K562 (cell line): ENCODE measurements around the gene PACS2. TPM values are rescaled to one million over a fixed set of nuclear protein-coding genes. Genes with fewer than 3 reads are reported as not detected.

Experiments used
- ATAC-seq: fragments of 200-7000 bp; cut with Tn5 transposase; 3 replicates; pipeline ENCODE4 v1.9.1; 2020; ENCODE audit warnings: moderate library complexity
- BruUV-seq: library from RNA; stranded (reverse); fragments of 400-500 nt; replicated peaks from 2 replicates; lab custom pipeline; 2021; lab: Mats Ljungman, UMichigan
- CTCF ChIA-PET: fragments of 300-600 bp; formaldehyde crosslinking; extraction: SDS; loops from one replicate; lab custom pipeline; 2021; ENCODE audit warnings: low intra/inter-chr PET ratio; lab: Yijun Ruan, JAX
- POLR2A ChIA-PET: fragments of 300-600, 350-650 bp; sonication (Branson Sonifier 250); formaldehyde crosslinking; extraction: SDS; loops from one replicate; lab custom pipeline; 2021; ENCODE audit warnings: antibody characterized with exemption, inconsistent platforms; lab: Yijun Ruan, JAX
- DNase-seq, 4 experiments: peaks; one replicate each; pipeline versions ENCODE4 v3.0.0 to v3.0.0-alpha.2; 2011 to 2018; ENCODE audit warnings: low spot score in 3 of 4, mixed read lengths in 3 of 4; ENCODE audit errors: extremely low read depth in 1 of 4
- FAIRE-seq: peaks from 2 replicates; lab custom pipeline; 2011; peaks lifted over from hg19 to GRCh38; lab: Jason Lieb, UNC
- H2AFZ ChIP-seq: 2 replicates; pipeline ENCODE4 v1.6.0; 2011; ENCODE audit warnings: low read depth, low read length, control low read depth, inconsistent platforms
- H3K27ac ChIP-seq: fragments of 200-600 bp; 3 replicates; pipeline ENCODE4 v1.8.0; 2011; ENCODE audit warnings: low read depth, mild to moderate bottlenecking, control low read depth, inconsistent platforms, low read length, moderate library complexity, mixed read lengths; ENCODE audit errors: extremely low read depth
- H3K27me3 ChIP-seq, 2 experiments: fragments of 300-600 bp in 1 of 2; 2 replicates in 1 of 2; 3 replicates in 1 of 2; pipeline versions ENCODE4 v1.6.0 to v1.8.0; 2011; ENCODE audit warnings: inconsistent platforms in 2 of 2, low read length in 2 of 2, mild to moderate bottlenecking in 1 of 2, mixed read lengths in 1 of 2, moderate library complexity in 1 of 2; ENCODE audit not compliant: control insufficient read depth in 2 of 2, insufficient read depth in 2 of 2
- H3K36me3 ChIP-seq: fragments of 300-600 bp; 3 replicates; pipeline ENCODE4 v1.8.0; 2011; ENCODE audit warnings: mild to moderate bottlenecking, low read length, inconsistent platforms; ENCODE audit not compliant: control insufficient read depth, insufficient read depth
- H3K4me1 ChIP-seq, 2 experiments: fragments of 200-600 bp in 1 of 2; replicated peaks in 1 of 2; 2 replicates in 1 of 2; 3 replicates in 1 of 2; pipeline versions ENCODE4 v1.5.1 to v1.8.0; 2011; ENCODE audit warnings: inconsistent platforms in 2 of 2, low read length in 2 of 2, mild to moderate bottlenecking in 1 of 2, mixed read lengths in 1 of 2, moderate library complexity in 1 of 2; ENCODE audit not compliant: control insufficient read depth in 2 of 2, insufficient read depth in 2 of 2
- H3K4me2 ChIP-seq: 2 replicates; pipeline ENCODE4 v1.6.1; 2011; ENCODE audit warnings: low read length, control low read depth, inconsistent platforms, mixed read lengths; ENCODE audit not compliant: insufficient read depth
- H3K4me3 ChIP-seq: fragments of 200-600 bp; sonication (generic), shearing (Covaris generic); 2 replicates; pipeline ENCODE4 v1.5.1; 2016; ENCODE audit warnings: control low read depth, inconsistent platforms
- H3K79me2 ChIP-seq: fragments of 200-600 bp; 3 replicates; pipeline ENCODE4 v1.8.0; 2011; ENCODE audit warnings: low read length, inconsistent platforms; ENCODE audit not compliant: control insufficient read depth, insufficient read depth
- H3K9ac ChIP-seq, 2 experiments: 2 replicates each; pipeline versions ENCODE4 v1.6.0 to v1.6.1; 2011; ENCODE audit warnings: low read depth in 2 of 2, low read length in 2 of 2, control low read depth in 1 of 2, inconsistent platforms in 1 of 2, mild to moderate bottlenecking in 1 of 2, mixed read lengths in 1 of 2; ENCODE audit not compliant: insufficient read depth in 1 of 2
- H3K9me1 ChIP-seq: one replicate; pipeline ENCODE4 v1.6.0; 2011; ENCODE audit warnings: inconsistent platforms, mild to moderate bottlenecking, low read length, moderate library complexity; ENCODE audit not compliant: control insufficient read depth, insufficient read depth
- H3K9me3 ChIP-seq: replicated peaks from 2 replicates; pipeline ENCODE4 v1.5.1; 2011; ENCODE audit warnings: low read depth, low read length, inconsistent platforms; ENCODE audit not compliant: control insufficient read depth, insufficient read depth
- H4K20me1 ChIP-seq: replicated peaks from 2 replicates; pipeline ENCODE4 v1.6.1; 2011; ENCODE audit warnings: low read length, inconsistent platforms, mixed read lengths; ENCODE audit not compliant: control insufficient read depth, insufficient read depth
- HNRNPL ChIP-seq: fragments of 200-400 bp; formaldehyde crosslinking; IDR thresholded peaks from 2 replicates; pipeline ENCODE4 v1.6.1; 2017; ENCODE audit warnings: low read depth, mild to moderate bottlenecking, low read length
- KAT7 ChIP-seq: sonication (generic); formaldehyde crosslinking; IDR thresholded peaks from 2 replicates; pipeline ENCODE4 v1.8.0; 2022; ENCODE audit warnings: missing genetic modification reagents, mild to moderate bottlenecking, borderline replicate concordance
- KDM5B ChIP-seq: fragments of 200-600 bp; sonication (generic); IDR thresholded peaks from 2 replicates; pipeline ENCODE4 v1.6.1; 2012; ENCODE audit warnings: low read depth, mild to moderate bottlenecking, moderate library complexity, low read length, control low read depth, inconsistent platforms; ENCODE audit not compliant: insufficient replicate concordance
- MEF2D ChIP-seq: conservative IDR thresholded peaks from 2 replicates; pipeline ENCODE4 v1.6.1; 2016; ENCODE audit warnings: low read depth, missing genetic modification characterization, missing compliant biosample characterization
- MIER1 ChIP-seq: fragments of 450-650 bp; IDR thresholded peaks from 2 replicates; pipeline ENCODE4 v1.6.1; 2016; ENCODE audit warnings: antibody characterized with exemption, mild to moderate bottlenecking, low read depth
- NFIX ChIP-seq: fragments of 250-450 bp; sonication (Bioruptor Pico); IDR thresholded peaks from 2 replicates; pipeline ENCODE4 v1.4.0; 2020; ENCODE audit warnings: low read depth, mild to moderate bottlenecking, moderate library complexity
- SAP30 ChIP-seq: fragments of 200-600 bp; sonication (generic); IDR thresholded peaks from 2 replicates; pipeline ENCODE4 v1.6.1; 2012; ENCODE audit warnings: borderline replicate concordance, low read depth, mild to moderate bottlenecking, moderate library complexity, low read length, control low read depth, inconsistent platforms; ENCODE audit not compliant: insufficient read depth, poor library complexity, severe bottlenecking
- SMARCB1 ChIP-seq: IDR thresholded peaks from 2 replicates; pipeline ENCODE4 v1.6.1; 2011; ENCODE audit warnings: improper control_type of control experiment, low read depth; ENCODE audit not compliant: insufficient read length
- SRSF7 ChIP-seq: fragments of 200-400 bp; formaldehyde crosslinking; optimal IDR thresholded peaks from 2 replicates; pipeline ENCODE3; 2017; ENCODE audit warnings: mild to moderate bottlenecking, low read depth, low read length
- TEAD2 ChIP-seq: fragments of 450-650 bp; IDR thresholded peaks from 2 replicates; pipeline ENCODE4 v1.6.1; 2016; ENCODE audit warnings: missing genetic modification characterization, control low read depth, missing compliant biosample characterization
- ZNF707 ChIP-seq: fragments of 250-450 bp; sonication (Bioruptor Pico); conservative IDR thresholded peaks from 2 replicates; pipeline ENCODE4 v1.8.0; 2022; ENCODE audit warnings: inconsistent platforms, mild to moderate bottlenecking, moderate library complexity
- WGBS: fragments of 100-300 bp; shearing (Covaris generic); methylation state at CpG from one replicate; pipeline ENCODE4 v1.1.6; 2016; ENCODE audit warnings: low coverage, mixed read lengths; ENCODE audit not compliant: insufficient coverage; ENCODE audit errors: missing lambda C conversion rate; 5-methylcytosine and 5-hydroxymethylcytosine counted together
- in situ Hi-C: fragments of 300-500 bp; cut with MboI; formaldehyde crosslinking; loops from 4 replicates; pipeline ENCODE4 v1.15.0; 2018; ENCODE audit warnings: inconsistent platforms, mixed read lengths
- intact Hi-C: fragments of 100-400 bp; cut with micrococcal nuclease; formaldehyde crosslinking; loops from 2 replicates; pipeline ENCODE4 v1.14.2; 2022
- polyA plus RNA-seq, 8 experiments: library from polyadenylated mRNA; depleted of rRNA in 4 of 8; stranded (reverse) in 5 of 8; unstranded in 3 of 8; fragments of >200 nt; fragmentation: Nextera tagmentation in 2 of 8; fragmentation: Illumina TruSeq in 1 of 8; extraction: Ambion mirVana in 2 of 8; extraction: Trizol in 1 of 8; gene quantifications; 2 replicates each; pipeline versions ENCODE4 v1.2.1 to v1.2.3, GENCODE V29; 2011 to 2014; ENCODE audit warnings: inconsistent platforms in 1 of 8, missing spikeins in 1 of 8
- total RNA-seq, 7 experiments: library from RNA; depleted of rRNA in 6 of 7; stranded (reverse); fragments of >200 nt in 6 of 7; fragmentation: Illumina TruSeq in 2 of 7; extraction: Trizol in 2 of 7; gene quantifications; 2 replicates each; pipeline versions ENCODE4 v1.2.1 to v1.2.3, GENCODE V29; 2011 to 2021; ENCODE audit warnings: low replicate concordance in 1 of 7
- TF ChIP-seq, protein P1 (sequence below): sonication (generic); formaldehyde crosslinking; IDR thresholded peaks from 2 replicates; pipeline ENCODE4 v1.8.0; 2022; ENCODE audit warnings: mild to moderate bottlenecking, missing genetic modification reagents
- TF ChIP-seq, protein P2 (sequence below), 3 experiments: IDR thresholded peaks in 2 of 3; conservative IDR thresholded peaks in 1 of 3; 2 replicates each; pipeline ENCODE4 v1.5.1; 2011 to 2012; ENCODE audit warnings: low read length in 3 of 3, mild to moderate bottlenecking in 3 of 3, control low read depth in 2 of 3, improper control_type of control experiment in 1 of 3, inconsistent platforms in 1 of 3, low read depth in 1 of 3, mixed read lengths in 1 of 3, moderate library complexity in 1 of 3; ENCODE audit not compliant: insufficient read depth in 2 of 3
- TF ChIP-seq, protein P3 (sequence below): sonication (generic); formaldehyde crosslinking; IDR thresholded peaks from 2 replicates; pipeline ENCODE4 v1.8.1; 2022; ENCODE audit warnings: missing genetic modification reagents
- TF ChIP-seq, protein P4 (sequence below): IDR thresholded peaks from 2 replicates; pipeline ENCODE4 v1.6.1; 2014; ENCODE audit warnings: antibody characterized with exemption

PACS2 gene
- total and polyA plus RNA-seq, 9 of the 15 experiments (the other 6 are each of a cell fraction or from before 2014, with no cell fraction given), result 0.11 to 20.8 (median 9.9) TPM

DNA sequence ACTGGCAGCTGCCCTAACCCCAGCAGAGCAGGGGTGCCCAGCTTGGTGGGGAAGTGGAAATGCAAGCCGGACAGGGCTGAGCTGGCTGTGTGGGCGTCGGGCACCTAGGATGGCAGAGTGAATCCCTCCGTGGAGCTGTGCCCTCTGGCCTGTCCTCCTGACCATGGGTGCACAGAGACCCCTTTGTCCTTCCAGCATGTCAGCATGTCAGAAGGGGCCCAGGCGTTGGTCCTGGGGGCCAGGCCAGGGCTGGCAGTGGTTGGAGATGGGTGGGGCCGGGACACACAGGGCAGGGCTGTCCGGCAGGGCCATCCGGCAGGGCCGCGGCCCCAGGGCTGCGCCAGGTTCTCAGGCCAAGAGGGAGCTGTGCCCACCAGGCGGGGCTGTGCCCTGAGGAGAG, 75.0 kb downstream of the PACS2 start:
- in situ Hi-C loops, result no loop called here
- FAIRE-seq (no peak), ATAC-seq (no peak)

More for the DNA sequence above, 75.0 kb downstream of the PACS2 start:
- no peaks in the 10 kb centered on the region for H3K9me1 ChIP-seq
- no peak overlapping the region for H2AFZ ChIP-seq
- 57% methylated on average over 10 of the region's 12 CpGs for WGBS
- no peak overlapping the region for H3K4me3 ChIP-seq
- DNase-seq, result no peak
- H3K27me3 ChIP-seq, result no peaks in the 10 kb centered on the region
- H3K36me3 ChIP-seq, result no peaks in the 10 kb centered on the region
- intact Hi-C loops, result no loop called here
- ChIA-PET POLR2A (interaction anchor here (0.5 kb wide), 1 partner anchor 14 kb away, joined by 3 read pairs; no protein-coding TSS in a partner anchor), CTCF (no interaction called here)
- peak overlapping the region in 1 of 2 experiments; percentile 52; a peak in 2 of 4 replicates for H3K9ac ChIP-seq
- BruUV-seq, result no TSS peak
- no peak overlapping the region for H3K27ac ChIP-seq
- H3K79me2 ChIP-seq, result no peaks in the 10 kb centered on the region
- no peak overlapping the region for H3K4me2 ChIP-seq
- peaks cover 0 to 57% of the 10 kb centered on the region in 2 experiments; a peak in 2 of 5 replicates for H3K4me1 ChIP-seq
- no peaks in the 10 kb centered on the region; the same call in 1 of the 2 replicates for H4K20me1 ChIP-seq
- H3K9me3 ChIP-seq, result no peaks in the 10 kb centered on the region
- TF ChIP-seq, protein P1, sequence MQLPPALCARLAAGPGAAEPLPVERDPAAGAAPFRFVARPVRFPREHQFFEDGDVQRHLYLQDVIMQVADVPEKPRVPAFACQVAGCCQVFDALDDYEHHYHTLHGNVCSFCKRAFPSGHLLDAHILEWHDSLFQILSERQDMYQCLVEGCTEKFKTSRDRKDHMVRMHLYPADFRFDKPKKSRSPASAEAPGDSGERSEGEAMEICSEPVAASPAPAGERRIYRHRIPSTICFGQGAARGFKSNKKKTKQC (CRISPR knock-in tag), result no peak
- TF ChIP-seq KDM5B (no peak), SMARCB1 (no peak), SAP30 (no peak), KAT7 (CRISPR knock-in tag) (no peak), MEF2D (tag) (no peak), TEAD2 (no peak), SRSF7 (no peak), ZNF707 (CRISPR knock-in tag) (no peak), NFIX (CRISPR knock-in tag) (no peak), MIER1 (no peak), HNRNPL (no peak)
- TF ChIP-seq, protein P2, sequence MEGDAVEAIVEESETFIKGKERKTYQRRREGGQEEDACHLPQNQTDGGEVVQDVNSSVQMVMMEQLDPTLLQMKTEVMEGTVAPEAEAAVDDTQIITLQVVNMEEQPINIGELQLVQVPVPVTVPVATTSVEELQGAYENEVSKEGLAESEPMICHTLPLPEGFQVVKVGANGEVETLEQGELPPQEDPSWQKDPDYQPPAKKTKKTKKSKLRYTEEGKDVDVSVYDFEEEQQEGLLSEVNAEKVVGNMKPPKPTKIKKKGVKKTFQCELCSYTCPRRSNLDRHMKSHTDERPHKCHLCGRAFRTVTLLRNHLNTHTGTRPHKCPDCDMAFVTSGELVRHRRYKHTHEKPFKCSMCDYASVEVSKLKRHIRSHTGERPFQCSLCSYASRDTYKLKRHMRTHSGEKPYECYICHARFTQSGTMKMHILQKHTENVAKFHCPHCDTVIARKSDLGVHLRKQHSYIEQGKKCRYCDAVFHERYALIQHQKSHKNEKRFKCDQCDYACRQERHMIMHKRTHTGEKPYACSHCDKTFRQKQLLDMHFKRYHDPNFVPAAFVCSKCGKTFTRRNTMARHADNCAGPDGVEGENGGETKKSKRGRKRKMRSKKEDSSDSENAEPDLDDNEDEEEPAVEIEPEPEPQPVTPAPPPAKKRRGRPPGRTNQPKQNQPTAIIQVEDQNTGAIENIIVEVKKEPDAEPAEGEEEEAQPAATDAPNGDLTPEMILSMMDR (IDR thresholded peaks at IDR 0.05 in 2 of 3, conservative IDR thresholded peaks at IDR 0.05 in 1 of 3; ENCODE audit: insufficient read depth in 2 of 3, low read depth in 1 of 3, low read length in 3 of 3), result no peak
- TF ChIP-seq, protein P3, sequence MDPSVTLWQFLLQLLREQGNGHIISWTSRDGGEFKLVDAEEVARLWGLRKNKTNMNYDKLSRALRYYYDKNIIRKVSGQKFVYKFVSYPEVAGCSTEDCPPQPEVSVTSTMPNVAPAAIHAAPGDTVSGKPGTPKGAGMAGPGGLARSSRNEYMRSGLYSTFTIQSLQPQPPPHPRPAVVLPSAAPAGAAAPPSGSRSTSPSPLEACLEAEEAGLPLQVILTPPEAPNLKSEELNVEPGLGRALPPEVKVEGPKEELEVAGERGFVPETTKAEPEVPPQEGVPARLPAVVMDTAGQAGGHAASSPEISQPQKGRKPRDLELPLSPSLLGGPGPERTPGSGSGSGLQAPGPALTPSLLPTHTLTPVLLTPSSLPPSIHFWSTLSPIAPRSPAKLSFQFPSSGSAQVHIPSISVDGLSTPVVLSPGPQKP, result no peak
- TF ChIP-seq, protein P4, sequence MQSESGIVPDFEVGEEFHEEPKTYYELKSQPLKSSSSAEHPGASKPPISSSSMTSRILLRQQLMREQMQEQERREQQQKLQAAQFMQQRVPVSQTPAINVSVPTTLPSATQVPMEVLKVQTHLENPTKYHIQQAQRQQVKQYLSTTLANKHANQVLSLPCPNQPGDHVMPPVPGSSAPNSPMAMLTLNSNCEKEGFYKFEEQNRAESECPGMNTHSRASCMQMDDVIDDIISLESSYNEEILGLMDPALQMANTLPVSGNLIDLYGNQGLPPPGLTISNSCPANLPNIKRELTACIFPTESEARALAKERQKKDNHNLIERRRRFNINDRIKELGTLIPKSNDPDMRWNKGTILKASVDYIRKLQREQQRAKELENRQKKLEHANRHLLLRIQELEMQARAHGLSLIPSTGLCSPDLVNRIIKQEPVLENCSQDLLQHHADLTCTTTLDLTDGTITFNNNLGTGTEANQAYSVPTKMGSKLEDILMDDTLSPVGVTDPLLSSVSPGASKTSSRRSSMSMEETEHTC, result no peak
